HEK293 (cell line): Measurements from ENCODE around the gene AHRR.
A peak's percentile ranks its signal among the peaks of the same experiment; 100 is the strongest.

Source experiments
- CTCF ChIA-PET: fragments of 350-600 bp; formaldehyde crosslinking; extraction: SDS; loops from one replicate; lab custom pipeline; 2021; ENCODE audit warnings: antibody characterized with exemption; lab: Yijun Ruan, JAX
- POLR2A ChIA-PET: fragments of 300-600 bp; formaldehyde crosslinking; extraction: SDS; loops from one replicate; lab custom pipeline; 2020; ENCODE audit warnings: antibody characterized with exemption, inconsistent platforms; lab: Yijun Ruan, JAX
- H3K27ac ChIP-seq: fragments of 200-500 bp; sonication (Bioruptor generic); 2 replicates; pipeline ENCODE4 v1.5.1; 2014; ENCODE audit warnings: low read depth, low read length, control low read depth, inconsistent platforms; ENCODE audit errors: extremely low read depth
- H3K36me3 ChIP-seq, 2 experiments: fragments of 200-500 bp in 1 of 2; sonication (Bioruptor generic) in 1 of 2; 1 replicate in 1 of 2; 2 replicates in 1 of 2; pipeline ENCODE4 v1.5.1; 2014 to 2017; ENCODE audit warnings: inconsistent platforms in 2 of 2, low read length in 2 of 2; ENCODE audit not compliant: control insufficient read depth in 2 of 2, insufficient read depth in 1 of 2
- H3K4me1 ChIP-seq: fragments of 200-500 bp; sonication (Bioruptor generic); 2 replicates; pipeline ENCODE4 v1.5.1; 2014; ENCODE audit warnings: mild to moderate bottlenecking, low read length, inconsistent platforms; ENCODE audit not compliant: control insufficient read depth, insufficient read depth
- H3K4me3 ChIP-seq: 2 replicates; pipeline ENCODE4 v1.5.1; 2011; ENCODE audit warnings: low read depth, mild to moderate bottlenecking, control low read depth, low read length, moderate library complexity
- H3K9me3 ChIP-seq: fragments of 200-500 bp; sonication (Bioruptor generic); 2 replicates; pipeline ENCODE4 v1.5.1; 2014; ENCODE audit warnings: low read depth, low read length, inconsistent platforms; ENCODE audit not compliant: control insufficient read depth, insufficient read depth
- EGR2 ChIP-seq: fragments of 450-650 bp; formaldehyde crosslinking; IDR thresholded peaks from 2 replicates; pipeline ENCODE4 v1.5.1; 2016; ENCODE audit warnings: low read depth, missing biosample characterization, missing genetic modification characterization
- OSR2 ChIP-seq: fragments of 450-650 bp; formaldehyde crosslinking; IDR thresholded peaks from 2 replicates; pipeline ENCODE4 v1.5.1; 2016; ENCODE audit warnings: missing biosample characterization, missing genetic modification characterization
- ZFHX2 ChIP-seq: fragments of 450-650 bp; formaldehyde crosslinking; conservative IDR thresholded peaks from 2 replicates; pipeline ENCODE4 v1.5.1; 2016; ENCODE audit warnings: missing biosample characterization, missing genetic modification characterization
- ZIC2 ChIP-seq: fragments of 450-650 bp; formaldehyde crosslinking; IDR thresholded peaks from 2 replicates; pipeline ENCODE4 v1.5.1; 2016; ENCODE audit warnings: missing biosample characterization, missing genetic modification characterization
- ZNF121 ChIP-seq: fragments of 450-650 bp; formaldehyde crosslinking; IDR thresholded peaks from 2 replicates; pipeline ENCODE4 v1.5.1; 2016; ENCODE audit warnings: missing biosample characterization, missing genetic modification characterization
- ZNF184 ChIP-seq: fragments of 450-650 bp; IDR thresholded peaks from 2 replicates; pipeline ENCODE4 v1.5.1; 2018; ENCODE audit warnings: missing biosample characterization, mild to moderate bottlenecking, missing genetic modification characterization
- ZNF2 ChIP-seq: fragments of 450-650 bp; formaldehyde crosslinking; IDR thresholded peaks from 2 replicates; pipeline ENCODE4 v1.5.1; 2016; ENCODE audit warnings: missing biosample characterization, missing genetic modification characterization
- ZNF239 ChIP-seq: fragments of 450-650 bp; formaldehyde crosslinking; IDR thresholded peaks from 2 replicates; pipeline ENCODE4 v1.5.1; 2016; ENCODE audit warnings: missing biosample characterization, missing genetic modification characterization
- ZNF274 ChIP-seq, 2 experiments: fragments of 200-500 bp in 1 of 2; fragments of 450-650 bp in 1 of 2; sonication (Bioruptor generic) in 1 of 2; formaldehyde crosslinking in 1 of 2; IDR thresholded peaks; 2 replicates each; pipeline versions ENCODE4 v1.5.1 to v1.6.1; 2014 to 2016; ENCODE audit warnings: borderline replicate concordance in 1 of 2, inconsistent platforms in 1 of 2, low read length in 1 of 2, missing biosample characterization in 1 of 2, missing genetic modification characterization in 1 of 2
- ZNF302 ChIP-seq: fragments of 450-650 bp; formaldehyde crosslinking; IDR thresholded peaks from 2 replicates; pipeline ENCODE4 v1.5.1; 2016; ENCODE audit warnings: missing biosample characterization, missing genetic modification characterization, low read depth
- ZNF416 ChIP-seq: fragments of 450-650 bp; formaldehyde crosslinking; IDR thresholded peaks from 2 replicates; pipeline ENCODE4 v1.5.1; 2016; ENCODE audit warnings: missing biosample characterization, missing genetic modification characterization
- ZNF561 ChIP-seq: fragments of 450-650 bp; IDR thresholded peaks from 2 replicates; pipeline ENCODE4 v1.5.1; 2018; ENCODE audit warnings: missing biosample characterization, missing genetic modification characterization, borderline replicate concordance
- ZNF600 ChIP-seq: fragments of 450-650 bp; formaldehyde crosslinking; IDR thresholded peaks from 2 replicates; pipeline ENCODE4 v1.5.1; 2016; ENCODE audit warnings: missing biosample characterization, missing genetic modification characterization
- ZNF791 ChIP-seq: fragments of 450-650 bp; formaldehyde crosslinking; IDR thresholded peaks from 2 replicates; pipeline ENCODE4 v1.5.1; 2016; ENCODE audit warnings: missing biosample characterization, missing genetic modification characterization
- ZNF830 ChIP-seq: fragments of 450-650 bp; IDR thresholded peaks from 2 replicates; pipeline ENCODE4 v1.5.0; 2018; ENCODE audit warnings: missing biosample characterization, missing genetic modification characterization, low read depth, mild to moderate bottlenecking, moderate library complexity
- ZNF843 ChIP-seq: fragments of 450-650 bp; formaldehyde crosslinking; IDR thresholded peaks from 2 replicates; pipeline ENCODE4 v1.5.1; 2016; ENCODE audit warnings: missing biosample characterization, missing genetic modification characterization
- ZSCAN16 ChIP-seq: fragments of 450-650 bp; formaldehyde crosslinking; IDR thresholded peaks from 2 replicates; pipeline ENCODE4 v1.5.1; 2016; ENCODE audit warnings: missing biosample characterization, missing genetic modification characterization
- TF ChIP-seq, protein P1 (sequence below): fragments of 450-650 bp; formaldehyde crosslinking; IDR thresholded peaks from 2 replicates; pipeline ENCODE4 v1.5.0; 2017; ENCODE audit warnings: missing biosample characterization, missing genetic modification characterization, borderline replicate concordance
- TF ChIP-seq, protein P2 (sequence below): fragments of 450-650 bp; formaldehyde crosslinking; IDR thresholded peaks from 2 replicates; pipeline ENCODE4 v1.5.1; 2016; ENCODE audit warnings: missing biosample characterization, missing genetic modification characterization, borderline replicate concordance

Gene AHRR

DNA sequence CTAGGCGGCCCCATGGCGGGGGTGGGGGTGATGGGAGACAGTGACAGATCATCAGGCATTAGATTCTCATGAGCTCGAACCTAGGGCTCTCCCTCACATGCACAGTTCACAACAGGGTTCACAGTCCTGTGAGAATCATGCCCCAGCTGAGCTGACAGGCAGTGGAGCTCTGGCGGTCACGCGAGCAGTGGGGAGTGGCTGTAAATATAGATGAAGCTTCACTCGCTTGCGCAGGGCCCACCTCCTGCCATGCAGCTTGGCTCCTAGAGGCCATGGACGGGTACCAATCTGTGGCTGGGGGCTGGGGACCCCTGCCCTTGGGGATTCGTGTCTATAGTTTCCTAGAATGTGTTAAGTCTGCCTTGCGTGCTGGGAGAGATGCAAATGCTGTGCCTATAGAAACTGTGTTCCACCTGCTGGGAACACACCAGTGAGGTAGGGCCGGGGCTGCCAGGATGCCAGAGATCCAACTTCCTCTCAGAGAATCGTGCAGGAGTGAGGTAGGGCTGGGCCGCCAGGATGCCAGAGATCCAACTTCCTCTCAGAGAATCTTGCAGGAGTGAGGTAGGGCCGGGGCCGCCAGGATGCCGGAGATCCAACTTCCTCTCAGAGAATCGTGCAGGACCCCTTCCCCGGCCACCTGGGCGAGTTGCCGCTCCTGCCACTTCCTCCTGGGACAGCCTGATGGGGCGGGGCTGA, 107.4 kb downstream of the AHRR start:
- peaks cover 0 to 44% of the 10 kb centered on the region in 2 experiments; a peak in 2 of 3 replicates for H3K36me3 ChIP-seq
- TF ChIP-seq ZNF2 (tag by site-specific recombination) (no peak), ZNF239 (no peak), ZNF274 (IDR thresholded peaks at IDR 0.05; ENCODE audit: low read length) (no peak), ZNF274 (tag by site-specific recombination; IDR thresholded peaks at IDR 0.05; ENCODE audit: borderline replicate concordance) (no peak), ZNF416 (tag by site-specific recombination) (no peak), ZNF184 (tag by site-specific recombination) (no peak), OSR2 (tag by site-specific recombination) (no peak), ZNF561 (tag by site-specific recombination) (no peak)
- TF ChIP-seq, protein P1, sequence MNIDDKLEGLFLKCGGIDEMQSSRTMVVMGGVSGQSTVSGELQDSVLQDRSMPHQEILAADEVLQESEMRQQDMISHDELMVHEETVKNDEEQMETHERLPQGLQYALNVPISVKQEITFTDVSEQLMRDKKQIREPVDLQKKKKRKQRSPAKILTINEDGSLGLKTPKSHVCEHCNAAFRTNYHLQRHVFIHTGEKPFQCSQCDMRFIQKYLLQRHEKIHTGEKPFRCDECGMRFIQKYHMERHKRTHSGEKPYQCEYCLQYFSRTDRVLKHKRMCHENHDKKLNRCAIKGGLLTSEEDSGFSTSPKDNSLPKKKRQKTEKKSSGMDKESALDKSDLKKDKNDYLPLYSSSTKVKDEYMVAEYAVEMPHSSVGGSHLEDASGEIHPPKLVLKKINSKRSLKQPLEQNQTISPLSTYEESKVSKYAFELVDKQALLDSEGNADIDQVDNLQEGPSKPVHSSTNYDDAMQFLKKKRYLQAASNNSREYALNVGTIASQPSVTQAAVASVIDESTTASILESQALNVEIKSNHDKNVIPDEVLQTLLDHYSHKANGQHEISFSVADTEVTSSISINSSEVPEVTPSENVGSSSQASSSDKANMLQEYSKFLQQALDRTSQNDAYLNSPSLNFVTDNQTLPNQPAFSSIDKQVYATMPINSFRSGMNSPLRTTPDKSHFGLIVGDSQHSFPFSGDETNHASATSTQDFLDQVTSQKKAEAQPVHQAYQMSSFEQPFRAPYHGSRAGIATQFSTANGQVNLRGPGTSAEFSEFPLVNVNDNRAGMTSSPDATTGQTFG (tag by site-specific recombination): no peak
- TF ChIP-seq, all 188 proteins: peak for 0
- Histone ChIP-seq H3K9me3 (no peaks in the 10 kb centered on the region), H3K4me1 (0 out of 2 replicates have a peak, but pooled peaks cover 2% of the 10 kb centered on the region), H3K27ac (no peak overlapping the region), H3K4me3 (no peak overlapping the region)
- ChIA-PET CTCF (interaction anchor here (0.6 to 7.3 kb wide), 6 partner anchors 8 to 110 kb away, joined by 3 to 137 read pairs (median 4); partner anchors contain the start of gene AHRR), POLR2A (no interaction called here)

DNA sequence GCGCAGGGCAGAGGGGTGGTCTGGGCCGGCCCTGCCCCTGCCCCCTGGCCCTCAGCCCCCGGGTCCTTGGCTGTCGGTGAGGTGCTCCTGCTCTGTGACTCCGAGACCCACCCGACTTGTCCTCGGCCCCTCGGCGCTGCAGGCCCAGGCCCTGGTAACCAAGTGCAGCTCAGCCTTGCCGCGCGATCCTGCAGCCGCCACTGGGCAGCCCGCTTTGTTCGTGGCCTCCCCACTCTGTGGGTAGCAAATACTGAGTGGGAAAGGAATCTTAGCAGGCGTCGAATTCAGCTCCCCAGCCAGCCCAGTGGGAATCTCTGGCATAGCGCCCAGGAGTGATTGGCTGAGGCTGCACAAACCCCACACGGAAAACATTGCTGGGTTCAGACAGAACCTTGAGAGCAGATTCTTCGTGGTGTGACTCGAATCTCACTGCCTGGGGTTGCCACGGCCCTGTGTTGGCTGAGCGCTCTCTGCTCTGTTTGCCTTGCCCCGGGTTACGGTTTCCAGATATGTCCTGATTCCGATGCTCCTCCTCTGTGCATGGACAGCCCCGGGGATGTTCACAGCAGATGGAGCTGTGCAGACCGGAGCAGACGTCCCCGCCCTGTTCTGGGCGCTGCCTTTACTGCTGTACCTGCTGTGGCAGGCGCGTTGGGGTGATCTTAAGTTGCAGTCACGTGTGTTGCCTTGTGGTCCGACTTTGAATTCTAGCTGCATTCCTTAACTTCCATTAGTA, 108.1 kb downstream of the AHRR start:
- TF ChIP-seq ZNF302 (tag by site-specific recombination) (no peak), ZNF2 (tag by site-specific recombination) (no peak), ZNF830 (tag by site-specific recombination) (no peak), ZNF843 (tag by site-specific recombination) (no peak), ZIC2 (tag by site-specific recombination) (peak; percentile 25; the same call in 1 of the 2 replicates), ZNF121 (tag by site-specific recombination) (0 out of 2 replicates have a peak, but pooled peaks have one; percentile 26), OSR2 (tag by site-specific recombination) (no peak), ZFHX2 (tag by site-specific recombination) (peak; percentile 76), EGR2 (peak; percentile 52; the same call in 1 of the 2 replicates), ZNF791 (tag by site-specific recombination) (no peak), ZSCAN16 (tag by site-specific recombination) (no peak), ZNF600 (tag by site-specific recombination) (0 out of 2 replicates have a peak, but pooled peaks have one; percentile 41)
- TF ChIP-seq, protein P2, sequence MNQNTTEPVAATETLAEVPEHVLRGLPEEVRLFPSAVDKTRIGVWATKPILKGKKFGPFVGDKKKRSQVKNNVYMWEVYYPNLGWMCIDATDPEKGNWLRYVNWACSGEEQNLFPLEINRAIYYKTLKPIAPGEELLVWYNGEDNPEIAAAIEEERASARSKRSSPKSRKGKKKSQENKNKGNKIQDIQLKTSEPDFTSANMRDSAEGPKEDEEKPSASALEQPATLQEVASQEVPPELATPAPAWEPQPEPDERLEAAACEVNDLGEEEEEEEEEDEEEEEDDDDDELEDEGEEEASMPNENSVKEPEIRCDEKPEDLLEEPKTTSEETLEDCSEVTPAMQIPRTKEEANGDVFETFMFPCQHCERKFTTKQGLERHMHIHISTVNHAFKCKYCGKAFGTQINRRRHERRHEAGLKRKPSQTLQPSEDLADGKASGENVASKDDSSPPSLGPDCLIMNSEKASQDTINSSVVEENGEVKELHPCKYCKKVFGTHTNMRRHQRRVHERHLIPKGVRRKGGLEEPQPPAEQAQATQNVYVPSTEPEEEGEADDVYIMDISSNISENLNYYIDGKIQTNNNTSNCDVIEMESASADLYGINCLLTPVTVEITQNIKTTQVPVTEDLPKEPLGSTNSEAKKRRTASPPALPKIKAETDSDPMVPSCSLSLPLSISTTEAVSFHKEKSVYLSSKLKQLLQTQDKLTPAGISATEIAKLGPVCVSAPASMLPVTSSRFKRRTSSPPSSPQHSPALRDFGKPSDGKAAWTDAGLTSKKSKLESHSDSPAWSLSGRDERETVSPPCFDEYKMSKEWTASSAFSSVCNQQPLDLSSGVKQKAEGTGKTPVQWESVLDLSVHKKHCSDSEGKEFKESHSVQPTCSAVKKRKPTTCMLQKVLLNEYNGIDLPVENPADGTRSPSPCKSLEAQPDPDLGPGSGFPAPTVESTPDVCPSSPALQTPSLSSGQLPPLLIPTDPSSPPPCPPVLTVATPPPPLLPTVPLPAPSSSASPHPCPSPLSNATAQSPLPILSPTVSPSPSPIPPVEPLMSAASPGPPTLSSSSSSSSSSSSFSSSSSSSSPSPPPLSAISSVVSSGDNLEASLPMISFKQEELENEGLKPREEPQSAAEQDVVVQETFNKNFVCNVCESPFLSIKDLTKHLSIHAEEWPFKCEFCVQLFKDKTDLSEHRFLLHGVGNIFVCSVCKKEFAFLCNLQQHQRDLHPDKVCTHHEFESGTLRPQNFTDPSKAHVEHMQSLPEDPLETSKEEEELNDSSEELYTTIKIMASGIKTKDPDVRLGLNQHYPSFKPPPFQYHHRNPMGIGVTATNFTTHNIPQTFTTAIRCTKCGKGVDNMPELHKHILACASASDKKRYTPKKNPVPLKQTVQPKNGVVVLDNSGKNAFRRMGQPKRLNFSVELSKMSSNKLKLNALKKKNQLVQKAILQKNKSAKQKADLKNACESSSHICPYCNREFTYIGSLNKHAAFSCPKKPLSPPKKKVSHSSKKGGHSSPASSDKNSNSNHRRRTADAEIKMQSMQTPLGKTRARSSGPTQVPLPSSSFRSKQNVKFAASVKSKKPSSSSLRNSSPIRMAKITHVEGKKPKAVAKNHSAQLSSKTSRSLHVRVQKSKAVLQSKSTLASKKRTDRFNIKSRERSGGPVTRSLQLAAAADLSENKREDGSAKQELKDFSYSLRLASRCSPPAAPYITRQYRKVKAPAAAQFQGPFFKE: no peak
- POLR2A ChIA-PET: no interaction called here
- no peak overlapping the region for H3K4me3 ChIP-seq
- H3K27ac ChIP-seq: no peak overlapping the region
- peaks cover 0 to 50% of the 10 kb centered on the region in 2 experiments; a peak in 2 of 3 replicates for H3K36me3 ChIP-seq
- CTCF ChIA-PET: interaction anchor here (0.6 to 7.3 kb wide), 11 partner anchors 12 to 737 kb away, joined by 3 to 137 read pairs (median 3); partner anchors contain the start of gene AHRR
- no peaks in the 10 kb centered on the region for H3K9me3 ChIP-seq
- 0 out of 2 replicates have a peak, but pooled peaks cover 2% of the 10 kb centered on the region for H3K4me1 ChIP-seq
